GM18498 (cell line): ENCODE results near the gene MTNR1B.

ENCODE experiments used
- ATAC-seq: cut with Tn5 transposase; IDR thresholded peaks from one replicate; pipeline ENCODE4 v1.9.1; 2021; ENCODE audit warnings: mild to moderate bottlenecking, moderate library complexity; ENCODE audit not compliant: unreplicated experiment

The MTNR1B gene

DNA sequence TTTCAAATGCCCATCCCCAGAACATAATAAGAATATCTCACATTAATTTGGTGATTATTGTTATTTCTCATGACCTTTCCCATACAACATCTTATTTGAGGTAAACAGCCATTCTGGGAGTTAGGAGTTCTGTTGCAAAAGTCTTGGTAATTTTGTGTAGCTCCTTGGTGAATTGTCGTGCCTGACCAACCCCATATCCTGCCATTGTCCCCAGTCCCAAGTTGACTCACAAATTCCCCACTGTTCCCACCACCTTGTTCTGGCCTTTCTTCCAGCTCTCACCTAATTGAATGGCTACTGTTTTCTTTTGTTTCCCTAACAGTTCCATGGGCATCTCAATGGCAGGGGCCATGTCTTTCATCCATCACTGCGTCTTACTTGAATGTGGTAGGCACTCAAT, 8.0 kb downstream of the MTNR1B start:
- no peak for ATAC-seq

GRCh38 chr11:92978271-92979111, 9.0 kb downstream of the MTNR1B start:
- no peak for ATAC-seq

DNA sequence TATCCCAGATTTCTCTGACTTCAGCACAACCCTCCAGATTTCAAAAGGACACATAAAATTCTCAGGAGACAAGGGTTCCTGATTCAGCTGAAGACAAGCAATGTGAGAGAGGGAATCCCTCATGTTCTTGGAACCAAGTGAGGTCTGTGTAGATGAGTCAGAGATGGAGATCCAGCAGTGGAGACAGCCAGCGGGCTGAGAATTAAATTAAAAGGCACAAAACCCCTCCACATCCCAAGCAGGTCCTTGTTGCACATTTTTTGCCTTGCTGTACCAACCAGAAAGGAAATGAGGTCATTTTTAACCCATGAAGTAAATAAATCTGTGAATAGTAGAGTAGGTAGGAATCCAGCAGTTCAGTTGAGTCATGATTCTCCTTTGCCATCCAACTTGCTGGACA, 9.7 kb downstream of the MTNR1B start:
- ATAC-seq = no peak

DNA sequence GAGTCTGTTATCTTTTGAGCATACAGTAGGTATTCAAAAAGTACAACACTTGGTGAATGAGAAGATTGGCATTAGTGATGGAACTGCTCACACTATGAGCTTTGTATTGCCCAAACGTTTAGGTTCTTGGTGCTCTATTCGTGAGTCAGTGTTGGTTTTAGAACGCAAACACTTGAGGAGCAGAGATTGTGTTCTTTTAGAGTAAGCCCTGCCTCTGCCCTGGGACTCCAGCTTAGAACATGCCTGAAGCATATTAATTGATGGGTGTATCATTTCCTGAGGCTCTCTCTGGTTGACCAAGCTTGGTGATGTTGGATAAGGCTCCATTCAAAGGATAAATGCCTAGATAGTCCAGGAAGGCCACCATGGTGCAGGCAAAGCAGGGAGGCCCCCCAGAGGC, 10.9 kb downstream of the MTNR1B start:
- ATAC-seq = no peak

DNA sequence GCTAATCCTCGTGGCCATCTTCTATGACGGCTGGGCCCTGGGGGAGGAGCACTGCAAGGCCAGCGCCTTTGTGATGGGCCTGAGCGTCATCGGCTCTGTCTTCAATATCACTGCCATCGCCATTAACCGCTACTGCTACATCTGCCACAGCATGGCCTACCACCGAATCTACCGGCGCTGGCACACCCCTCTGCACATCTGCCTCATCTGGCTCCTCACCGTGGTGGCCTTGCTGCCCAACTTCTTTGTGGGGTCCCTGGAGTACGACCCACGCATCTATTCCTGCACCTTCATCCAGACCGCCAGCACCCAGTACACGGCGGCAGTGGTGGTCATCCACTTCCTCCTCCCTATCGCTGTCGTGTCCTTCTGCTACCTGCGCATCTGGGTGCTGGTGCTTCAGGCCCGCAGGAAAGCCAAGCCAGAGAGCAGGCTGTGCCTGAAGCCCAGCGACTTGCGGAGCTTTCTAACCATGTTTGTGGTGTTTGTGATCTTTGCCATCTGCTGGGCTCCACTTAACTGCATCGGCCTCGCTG, 12.1 kb downstream of the MTNR1B start:
- no peak for ATAC-seq

DNA sequence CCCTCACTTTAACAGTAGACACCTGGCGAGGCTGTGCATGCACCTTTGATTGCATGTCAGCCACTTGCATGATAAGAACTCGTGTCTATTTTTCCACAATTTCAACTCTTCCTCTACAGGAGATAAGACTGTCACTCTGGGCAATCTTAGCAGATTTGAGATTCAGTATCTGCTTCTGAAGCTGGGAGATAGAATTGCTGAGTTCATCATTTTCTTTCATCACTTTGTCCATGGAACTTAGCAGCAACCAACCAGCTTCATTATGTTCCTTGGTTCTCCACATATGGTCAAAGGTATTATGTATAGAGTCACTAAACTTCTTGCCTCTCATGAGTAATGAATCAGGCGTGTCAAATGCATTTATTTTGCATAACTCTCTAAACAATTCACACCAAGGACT, 17.1 kb downstream of the MTNR1B start:
- ATAC-seq = no peak

DNA sequence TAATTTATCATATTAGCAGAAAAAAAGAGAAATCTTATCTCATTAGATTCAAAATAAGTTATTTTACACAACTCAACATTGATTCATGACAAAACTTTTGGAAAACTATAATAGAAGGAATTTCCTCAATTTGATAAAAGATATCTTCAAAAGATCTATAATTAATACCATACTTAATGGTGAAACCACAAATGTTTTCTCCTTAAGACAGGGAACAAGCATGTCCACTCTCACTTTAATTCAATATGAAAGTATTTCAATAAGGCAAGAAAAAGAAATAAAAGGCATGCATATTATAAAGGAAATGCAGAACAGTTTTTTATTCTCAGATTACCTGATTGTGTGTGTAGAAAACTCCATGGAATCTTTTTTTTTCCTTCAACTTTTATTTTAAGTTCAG, 23.6 kb downstream of the MTNR1B start:
- no peak for ATAC-seq

- no peak for ATAC-seq
Measured at GRCh38 chr11:93000511-93001476, 31.3 kb downstream of the MTNR1B start.

DNA sequence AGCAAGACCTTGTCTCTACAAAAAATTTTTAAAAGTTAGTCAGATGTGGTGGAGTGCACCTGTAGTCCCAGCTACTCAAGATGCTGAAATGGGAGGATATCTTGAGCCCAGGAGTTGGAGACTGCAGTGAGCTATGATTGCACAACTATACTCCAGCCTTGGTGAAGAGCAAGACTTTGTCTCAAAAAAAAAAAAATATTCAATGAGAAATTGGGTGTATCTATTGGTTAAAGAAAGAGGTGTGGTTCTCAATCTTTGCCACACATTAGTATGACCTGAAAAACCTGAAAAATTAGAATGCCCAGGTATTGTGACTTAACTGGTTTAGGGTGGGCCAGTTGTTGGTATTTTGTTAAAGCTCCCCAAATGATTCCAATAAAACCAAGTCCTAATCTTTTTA, 32.4 kb downstream of the MTNR1B start:
- no peak for ATAC-seq

GRCh38 chr11:93002380-93002779, 32.9 kb downstream of the MTNR1B start:
- no peak for ATAC-seq

DNA sequence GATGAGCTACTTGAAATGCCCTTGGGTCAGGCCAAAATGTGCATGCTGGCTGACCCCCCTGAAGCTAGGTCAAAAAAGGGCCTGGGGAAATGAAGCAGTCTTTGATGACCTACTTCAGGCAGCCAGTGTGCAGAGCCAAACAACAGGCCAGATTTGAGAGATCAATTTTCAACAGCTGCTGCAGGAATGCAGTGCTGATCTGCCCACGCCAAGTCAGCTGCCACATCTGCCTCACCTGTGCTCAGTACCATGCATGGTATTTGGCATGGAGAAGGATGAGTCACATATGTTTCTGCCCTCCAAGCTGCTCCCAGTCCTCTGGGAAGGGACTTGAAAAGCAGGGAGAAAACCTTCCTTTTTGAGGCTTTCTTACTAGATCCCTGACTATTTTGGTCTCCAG, 35.8 kb downstream of the MTNR1B start:
- no peak for ATAC-seq

DNA sequence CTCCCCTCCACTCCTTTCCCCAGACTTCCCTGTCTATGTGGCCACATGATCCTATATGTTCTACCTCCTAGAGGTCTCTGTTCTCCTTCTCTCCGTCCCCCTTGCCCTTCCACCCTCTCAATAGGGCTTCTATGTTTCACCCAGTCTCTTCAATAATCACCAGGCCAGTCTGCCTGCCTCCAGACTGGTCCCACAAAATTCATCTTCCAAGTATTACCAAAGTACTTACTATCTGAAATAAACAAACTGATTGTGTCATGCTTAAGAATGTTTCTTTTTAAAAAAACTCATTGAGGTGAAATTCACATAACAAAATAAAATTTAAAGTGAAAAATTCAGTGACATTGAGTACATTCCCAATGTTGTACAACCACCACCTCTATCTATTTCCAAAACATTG, 44.2 kb downstream of the MTNR1B start:
- ATAC-seq = no peak

DNA sequence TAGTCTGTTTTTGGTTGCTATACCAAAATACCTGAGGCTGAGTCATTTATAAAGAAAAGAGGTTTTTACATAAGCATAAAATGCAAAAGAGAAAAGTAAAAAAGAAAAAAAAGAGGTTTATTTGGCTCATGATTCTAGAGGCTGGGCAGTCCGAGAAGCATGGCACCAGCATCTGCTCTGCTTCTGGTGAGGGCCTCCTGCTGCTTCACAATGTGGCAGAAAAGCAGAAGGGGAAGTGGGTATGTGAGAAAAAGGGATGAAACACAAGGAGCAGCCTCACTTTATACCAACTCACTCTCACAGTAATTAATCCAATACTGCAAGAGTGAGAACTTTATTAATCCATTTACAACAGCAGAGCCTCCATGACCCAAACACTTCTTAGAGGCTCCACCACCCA, 47.1 kb downstream of the MTNR1B start:
- no peak for ATAC-seq

DNA sequence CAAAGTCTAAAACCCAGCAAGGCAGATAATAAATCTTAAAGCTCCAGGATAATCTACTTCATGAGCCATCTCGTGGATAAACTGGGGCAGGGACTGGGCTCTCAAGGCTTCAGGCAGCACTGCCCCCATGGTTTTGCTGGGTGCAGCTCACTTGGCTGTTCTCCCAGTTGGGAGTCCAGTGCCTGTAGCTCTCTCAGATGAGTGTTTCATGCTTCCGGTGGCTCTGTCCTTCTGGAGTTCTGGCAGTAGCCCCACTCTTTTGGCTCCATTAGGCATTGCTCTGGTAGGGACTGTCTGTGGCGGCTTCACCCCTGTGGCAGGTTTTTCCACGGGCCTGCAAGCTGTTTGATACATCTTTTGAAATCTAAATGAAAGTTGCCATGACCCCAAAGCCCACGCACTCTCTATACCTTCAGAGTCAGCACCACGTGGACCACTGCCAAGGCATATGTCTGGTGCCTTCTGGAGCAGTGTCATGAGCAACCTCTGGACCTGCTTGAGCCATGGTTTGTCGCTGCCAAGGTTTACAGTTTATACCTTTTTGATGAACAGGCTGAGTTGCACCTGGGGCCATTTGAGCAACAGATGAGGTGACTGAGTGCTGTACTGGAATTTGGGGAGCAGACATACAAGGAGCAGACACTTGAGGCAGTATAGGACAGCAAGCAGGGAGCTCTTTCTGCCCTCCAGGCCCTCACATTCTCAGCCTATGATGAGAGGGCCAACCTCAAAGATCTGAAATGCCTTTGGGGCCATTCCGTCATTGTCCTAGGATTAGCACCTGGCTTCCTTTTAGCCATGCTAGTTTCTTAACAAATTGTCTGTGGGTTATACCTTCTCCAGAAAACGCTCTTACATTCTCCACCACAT, 48.6 kb downstream of the MTNR1B start:
- no peak for ATAC-seq

- ATAC-seq = no peak
Measured at GRCh38 chr11:93020248-93021046, 51.0 kb downstream of the MTNR1B start.

GRCh38 chr11:93024369-93024768, 54.9 kb downstream of the MTNR1B start:
- no peak for ATAC-seq

- ATAC-seq = no peak
Measured at GRCh38 chr11:93025558-93026255, 56.3 kb downstream of the MTNR1B start.

GRCh38 chr11:93028960-93029522, 59.6 kb downstream of the MTNR1B start:
- no peak for ATAC-seq

GRCh38 chr11:93031386-93031785, 61.9 kb downstream of the MTNR1B start:
- no peak for ATAC-seq
